Measurements from ENCODE around the gene ENOX1. TPM values are rescaled to one million over a fixed set of nuclear protein-coding genes. Genes with fewer than 3 reads are reported as not detected.

Gene ENOX1
- total and polyA plus RNA-seq, 8 donors, result 0.23 to 2.0 (median 0.94) TPM

GRCh38 chr13:43640476-43640875 lies 146.3 kb downstream of the ENOX1 start:
- intact Hi-C loops (cut with DNase I), result no loop called here
- no peak for ATAC-seq
- Histone ChIP-seq H3K4me1 (no peaks in the 10 kb centered on the region), H3K27me3 (no peaks in the 10 kb centered on the region), H3K4me3 (no peak overlapping the region), H3K36me3 (no peaks in the 10 kb centered on the region), H3K27ac (no peak overlapping the region), H3K9me3 (no peaks in the 10 kb centered on the region)
- no peak for FAIRE-seq
- TF ChIP-seq CTCF (IDR thresholded peaks at IDR 0.05), result no peak
- 74 to 85% methylated on average over 1 of the region's 1 CpG for WGBS, 2 donors
- DNase-seq, result no peak

- no peaks in the 10 kb centered on the region for H3K27me3 ChIP-seq
- WGBS, 2 donors, result 80 to 90% methylated on average over 3 of the region's 3 CpGs
- ATAC-seq, result no peak
- H3K36me3 ChIP-seq, result no peaks in the 10 kb centered on the region
- H3K4me1 ChIP-seq, result no peaks in the 10 kb centered on the region
- no peaks in the 10 kb centered on the region for H3K9me3 ChIP-seq
- no peak for FAIRE-seq
- intact Hi-C loops (cut with DNase I), result no loop called here
- H3K27ac ChIP-seq, result no peak overlapping the region
- no peak for DNase-seq
- H3K4me3 ChIP-seq, result no peak overlapping the region
- TF ChIP-seq CTCF (IDR thresholded peaks at IDR 0.05), result no peak
Observed at GRCh38 chr13:43631106-43631505, 155.7 kb downstream of the ENOX1 start.

- Histone ChIP-seq H3K27ac (no peak overlapping the region), H3K4me3 (no peak overlapping the region), H3K4me1 (no peaks in the 10 kb centered on the region), H3K36me3 (no peaks in the 10 kb centered on the region), H3K27me3 (no peaks in the 10 kb centered on the region), H3K9me3 (no peaks in the 10 kb centered on the region)
- intact Hi-C loops (cut with DNase I), result no loop called here
- WGBS, 2 donors, result 92 to 93% methylated on average over 3 of the region's 3 CpGs
- FAIRE-seq (no peak), DNase-seq (no peak), ATAC-seq (no peak)
- TF ChIP-seq CTCF (IDR thresholded peaks at IDR 0.05), result no peak
Observed at GRCh38 chr13:43629691-43630480, 156.9 kb downstream of the ENOX1 start.

GRCh38 chr13:43626994-43627393 lies 159.8 kb downstream of the ENOX1 start:
- no peaks in the 10 kb centered on the region for H3K4me1 ChIP-seq
- no peaks in the 10 kb centered on the region for H3K36me3 ChIP-seq
- TF ChIP-seq CTCF (IDR thresholded peaks at IDR 0.05), result no peak
- intact Hi-C loops (cut with DNase I), result no loop called here
- no peak overlapping the region for H3K27ac ChIP-seq
- FAIRE-seq (no peak), DNase-seq (no peak), ATAC-seq (no peak)
- WGBS, 2 donors, result 47 to 50% methylated on average over 2 of the region's 2 CpGs
- H3K4me3 ChIP-seq, result no peak overlapping the region
- H3K9me3 ChIP-seq, result no peaks in the 10 kb centered on the region
- no peaks in the 10 kb centered on the region for H3K27me3 ChIP-seq

GRCh38 chr13:43614063-43614462 lies 172.7 kb downstream of the ENOX1 start:
- no peak for ATAC-seq

More at GRCh38 chr13:43614063-43614462, 172.7 kb downstream of the ENOX1 start:
- no peaks in the 10 kb centered on the region for H3K36me3 ChIP-seq
- intact Hi-C loops (cut with DNase I), result no loop called here
- no peaks in the 10 kb centered on the region for H3K27me3 ChIP-seq
- H3K4me1 ChIP-seq, result no peaks in the 10 kb centered on the region
- TF ChIP-seq CTCF (IDR thresholded peaks at IDR 0.05), result no peak
- FAIRE-seq (no peak), DNase-seq (no peak)
- no peak overlapping the region for H3K27ac ChIP-seq
- H3K9me3 ChIP-seq, result no peaks in the 10 kb centered on the region
- no peak overlapping the region for H3K4me3 ChIP-seq
